Panc1 (cell line): Measurements from ENCODE around the gene PRSS21.

Source experiments
- CTCF ChIP-seq: fragments of 450-650 bp; IDR thresholded peaks from 2 replicates; pipeline ENCODE4 v1.5.1; 2017; ENCODE audit warnings: mild to moderate bottlenecking
- POLR2AphosphoS5 ChIP-seq: IDR thresholded peaks from 2 replicates; pipeline ENCODE4 v1.6.1; 2012; ENCODE audit warnings: mild to moderate bottlenecking, low read depth, low read length, moderate library complexity
- REST ChIP-seq, 2 experiments: IDR thresholded peaks; 2 replicates each; pipeline ENCODE4 v1.6.1; 2011 to 2012; ENCODE audit warnings: low read depth in 2 of 2, control low read depth in 1 of 2, low read length in 1 of 2, mild to moderate bottlenecking in 1 of 2, moderate library complexity in 1 of 2; ENCODE audit not compliant: insufficient read depth in 1 of 2
- SIN3A ChIP-seq: IDR thresholded peaks from 2 replicates; pipeline ENCODE4 v1.6.1; 2012; ENCODE audit warnings: low read depth, mild to moderate bottlenecking, low read length, moderate library complexity, borderline replicate concordance; ENCODE audit not compliant: insufficient read depth
- TCF7L2 ChIP-seq: IDR thresholded peaks from 2 replicates; pipeline ENCODE4 v1.6.1; 2011; ENCODE audit warnings: mild to moderate bottlenecking, low read depth, low read length, inconsistent platforms

- no peak for TF ChIP-seq CTCF
- TF ChIP-seq REST (IDR thresholded peaks at IDR 0.05; ENCODE audit: insufficient read depth in 1 of 2, low read depth in 2 of 2, low read length in 1 of 2): no peak
- no peak for TF ChIP-seq POLR2AphosphoS5
- TF ChIP-seq SIN3A: no peak
- TF ChIP-seq TCF7L2: no peak
Observed at GRCh38 chr16:2821487-2822157, 4.6 kb downstream of the PRSS21 start.
